ENCODE data around the gene FOLH1.
"Not testable (repeated sequence)": the region's sequence is repeated elsewhere in the genome, so short reads cannot be mapped to it uniquely, and the experiment has no call there.

DNA sequence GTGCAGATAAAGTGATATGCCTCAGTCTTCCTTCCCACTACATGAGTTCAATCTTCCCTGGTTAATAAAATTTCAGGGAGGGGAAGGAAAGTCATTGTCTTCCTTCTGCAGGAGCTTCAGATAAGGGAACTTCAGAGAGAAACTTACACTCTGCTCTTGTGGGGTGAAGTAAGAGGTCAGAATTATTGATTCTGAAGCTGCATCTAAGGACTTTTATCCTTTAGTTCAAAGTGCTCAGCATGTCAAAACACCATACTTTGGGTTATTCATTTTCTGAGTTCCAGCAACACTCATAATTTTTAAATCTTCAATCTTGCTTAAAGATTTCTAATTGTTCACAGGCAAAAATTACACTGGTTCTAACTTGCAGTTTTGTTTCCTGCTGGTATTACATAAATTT, 33.0 kb downstream of the FOLH1 start:
- TF ChIP-seq, protein P1, sequence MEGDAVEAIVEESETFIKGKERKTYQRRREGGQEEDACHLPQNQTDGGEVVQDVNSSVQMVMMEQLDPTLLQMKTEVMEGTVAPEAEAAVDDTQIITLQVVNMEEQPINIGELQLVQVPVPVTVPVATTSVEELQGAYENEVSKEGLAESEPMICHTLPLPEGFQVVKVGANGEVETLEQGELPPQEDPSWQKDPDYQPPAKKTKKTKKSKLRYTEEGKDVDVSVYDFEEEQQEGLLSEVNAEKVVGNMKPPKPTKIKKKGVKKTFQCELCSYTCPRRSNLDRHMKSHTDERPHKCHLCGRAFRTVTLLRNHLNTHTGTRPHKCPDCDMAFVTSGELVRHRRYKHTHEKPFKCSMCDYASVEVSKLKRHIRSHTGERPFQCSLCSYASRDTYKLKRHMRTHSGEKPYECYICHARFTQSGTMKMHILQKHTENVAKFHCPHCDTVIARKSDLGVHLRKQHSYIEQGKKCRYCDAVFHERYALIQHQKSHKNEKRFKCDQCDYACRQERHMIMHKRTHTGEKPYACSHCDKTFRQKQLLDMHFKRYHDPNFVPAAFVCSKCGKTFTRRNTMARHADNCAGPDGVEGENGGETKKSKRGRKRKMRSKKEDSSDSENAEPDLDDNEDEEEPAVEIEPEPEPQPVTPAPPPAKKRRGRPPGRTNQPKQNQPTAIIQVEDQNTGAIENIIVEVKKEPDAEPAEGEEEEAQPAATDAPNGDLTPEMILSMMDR (IDR thresholded peaks at IDR 0.05), result not testable (repeated sequence)
- TF ChIP-seq MAFK (IDR thresholded peaks at IDR 0.05; ENCODE audit: partially characterized antibody); CEBPB (IDR thresholded peaks at IDR 0.05); POLR2A (IDR thresholded peaks at IDR 0.05; ENCODE audit: low read length); RFX5 (IDR thresholded peaks at IDR 0.05); BHLHE40 (IDR thresholded peaks at IDR 0.05; ENCODE audit: low read depth, low read length); HOXB13 (CRISPR knock-in tag; IDR thresholded peaks at IDR 0.05; ENCODE audit: low read depth); CBX2 (IDR thresholded peaks at IDR 0.05; ENCODE audit: borderline replicate concordance, low read depth); HOXB5 (CRISPR knock-in tag; IDR thresholded peaks at IDR 0.05); NPAS2 (CRISPR knock-in tag; IDR thresholded peaks at IDR 0.05; ENCODE audit: borderline replicate concordance); ZSCAN20 (CRISPR knock-in tag; IDR thresholded peaks at IDR 0.05): not testable (repeated sequence)
- TF ChIP-seq, protein P2, sequence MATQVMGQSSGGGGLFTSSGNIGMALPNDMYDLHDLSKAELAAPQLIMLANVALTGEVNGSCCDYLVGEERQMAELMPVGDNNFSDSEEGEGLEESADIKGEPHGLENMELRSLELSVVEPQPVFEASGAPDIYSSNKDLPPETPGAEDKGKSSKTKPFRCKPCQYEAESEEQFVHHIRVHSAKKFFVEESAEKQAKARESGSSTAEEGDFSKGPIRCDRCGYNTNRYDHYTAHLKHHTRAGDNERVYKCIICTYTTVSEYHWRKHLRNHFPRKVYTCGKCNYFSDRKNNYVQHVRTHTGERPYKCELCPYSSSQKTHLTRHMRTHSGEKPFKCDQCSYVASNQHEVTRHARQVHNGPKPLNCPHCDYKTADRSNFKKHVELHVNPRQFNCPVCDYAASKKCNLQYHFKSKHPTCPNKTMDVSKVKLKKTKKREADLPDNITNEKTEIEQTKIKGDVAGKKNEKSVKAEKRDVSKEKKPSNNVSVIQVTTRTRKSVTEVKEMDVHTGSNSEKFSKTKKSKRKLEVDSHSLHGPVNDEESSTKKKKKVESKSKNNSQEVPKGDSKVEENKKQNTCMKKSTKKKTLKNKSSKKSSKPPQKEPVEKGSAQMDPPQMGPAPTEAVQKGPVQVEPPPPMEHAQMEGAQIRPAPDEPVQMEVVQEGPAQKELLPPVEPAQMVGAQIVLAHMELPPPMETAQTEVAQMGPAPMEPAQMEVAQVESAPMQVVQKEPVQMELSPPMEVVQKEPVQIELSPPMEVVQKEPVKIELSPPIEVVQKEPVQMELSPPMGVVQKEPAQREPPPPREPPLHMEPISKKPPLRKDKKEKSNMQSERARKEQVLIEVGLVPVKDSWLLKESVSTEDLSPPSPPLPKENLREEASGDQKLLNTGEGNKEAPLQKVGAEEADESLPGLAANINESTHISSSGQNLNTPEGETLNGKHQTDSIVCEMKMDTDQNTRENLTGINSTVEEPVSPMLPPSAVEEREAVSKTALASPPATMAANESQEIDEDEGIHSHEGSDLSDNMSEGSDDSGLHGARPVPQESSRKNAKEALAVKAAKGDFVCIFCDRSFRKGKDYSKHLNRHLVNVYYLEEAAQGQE (IDR thresholded peaks at IDR 0.05), result not testable (repeated sequence)
- TF ChIP-seq, protein P3, sequence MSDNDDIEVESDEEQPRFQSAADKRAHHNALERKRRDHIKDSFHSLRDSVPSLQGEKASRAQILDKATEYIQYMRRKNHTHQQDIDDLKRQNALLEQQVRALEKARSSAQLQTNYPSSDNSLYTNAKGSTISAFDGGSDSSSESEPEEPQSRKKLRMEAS (IDR thresholded peaks at IDR 0.05), result not testable (repeated sequence)
